ENCODE measurements around the gene RBP2. TPM values are rescaled to one million over a fixed set of nuclear protein-coding genes. Genes with fewer than 3 reads are reported as not detected.
"Not testable (repeated sequence)": the region's sequence is repeated elsewhere in the genome, so short reads cannot be mapped to it uniquely, and the experiment has no call there.

Gene RBP2
- total RNA-seq, 1 donor from 2014 or later = not detected

- DNase-seq = no peak
Measured at GRCh38 chr3:139440639-139441556, 35.4 kb downstream of the RBP2 start.

- DNase-seq = no peak
Measured at GRCh38 chr3:139439278-139439677, 37.0 kb downstream of the RBP2 start.

GRCh38 chr3:139434764-139435307 lies 41.5 kb downstream of the RBP2 start:
- DNase-seq = no peak

- DNase-seq = no peak
Measured at GRCh38 chr3:139434228-139434627, 42.1 kb downstream of the RBP2 start.

GRCh38 chr3:139433089-139433488 lies 43.2 kb downstream of the RBP2 start:
- DNase-seq = no peak

- DNase-seq = no peak
Measured at GRCh38 chr3:139430493-139430892, 45.8 kb downstream of the RBP2 start.

- DNase-seq = no peak
Measured at GRCh38 chr3:139427283-139428060, 48.8 kb downstream of the RBP2 start.

- no peak for DNase-seq
Measured at GRCh38 chr3:139425745-139426400, 50.4 kb downstream of the RBP2 start.

GRCh38 chr3:139423232-139423631 lies 53.1 kb downstream of the RBP2 start:
- DNase-seq = no peak

GRCh38 chr3:139421460-139421859 lies 54.9 kb downstream of the RBP2 start:
- DNase-seq = no peak

- DNase-seq = no peak
Measured at GRCh38 chr3:139421040-139421439, 55.3 kb downstream of the RBP2 start.

- DNase-seq = no peak
Measured at GRCh38 chr3:139418144-139418543, 58.2 kb downstream of the RBP2 start.

GRCh38 chr3:139416275-139416674 lies 60.0 kb downstream of the RBP2 start:
- no peak for DNase-seq

- DNase-seq = no peak
Measured at GRCh38 chr3:139414608-139415224, 61.6 kb downstream of the RBP2 start.

GRCh38 chr3:139412891-139413290 lies 63.4 kb downstream of the RBP2 start:
- not testable (repeated sequence) for DNase-seq

Other genes starting within 250 kb of the RBP2 start
- 62.4 TPM for gene MRPS22, start 132.5 kb downstream of the RBP2 start, total RNA-seq
- gene COPB2, start 86.9 kb downstream of the RBP2 start, total RNA-seq = 86.3 TPM
- 12.0 TPM for gene RBP1, start 63.2 kb upstream of the RBP2 start, total RNA-seq
- 2.3 TPM for gene NMNAT3, start 201.5 kb upstream of the RBP2 start, total RNA-seq

Measured in occipital lobe (tissue), 2 donors.